ENCODE results near the gene ZBED6.
"Not testable (repeated sequence)": the region's sequence is repeated elsewhere in the genome, so short reads cannot be mapped to it uniquely, and the experiment has no call there.

Gene ZBED6

GRCh38 chr1:203778789-203779188 lies 16.6 kb upstream of the ZBED6 start:
- FAIRE-seq (no peak), DNase-seq (ENCODE audit: insufficient read length, low spot score) (no peak)

DNA sequence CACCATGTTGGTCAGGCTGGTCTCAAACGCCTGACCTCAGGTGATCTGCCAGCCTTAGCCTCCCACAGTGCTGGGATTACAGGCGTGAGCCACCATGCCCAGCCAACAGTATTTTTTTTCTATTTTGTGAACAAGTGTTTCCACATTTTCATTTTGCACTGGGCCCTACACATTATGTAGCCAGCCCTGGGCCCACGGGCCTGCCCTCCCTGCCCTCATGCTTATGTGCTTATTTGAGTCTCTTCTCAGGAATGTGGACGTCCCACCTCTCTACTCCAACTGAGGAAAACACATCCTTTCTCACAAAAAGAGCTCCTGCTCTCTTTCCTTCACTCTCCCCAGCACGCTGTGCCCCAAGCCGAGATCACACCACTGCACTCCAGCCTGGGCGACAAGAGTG lies 13.5 kb upstream of the ZBED6 start:
- DNase-seq (ENCODE audit: insufficient read length, low spot score) (no peak), FAIRE-seq (no peak)

DNA sequence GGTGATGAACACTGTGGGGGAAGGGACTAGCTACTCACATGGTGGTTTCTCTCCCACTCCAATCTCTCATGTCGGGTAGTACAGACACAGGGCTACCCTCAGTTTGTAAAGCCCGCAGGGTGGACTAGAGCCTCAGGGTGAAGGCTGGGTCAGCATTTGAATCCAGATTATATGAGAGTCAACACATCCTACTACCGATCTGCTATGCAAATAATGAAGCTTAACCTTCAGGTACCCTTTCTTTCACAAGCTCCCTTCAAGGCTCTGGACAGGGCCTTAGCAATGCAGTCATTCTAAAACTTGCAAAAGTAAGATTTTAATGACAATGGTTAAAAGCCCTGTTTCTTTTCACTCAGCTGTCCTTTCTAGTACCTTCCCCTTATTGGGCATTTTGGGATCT lies 5.5 kb upstream of the ZBED6 start:
- FAIRE-seq (no peak), DNase-seq (ENCODE audit: insufficient read length, low spot score) (no peak)

DNA sequence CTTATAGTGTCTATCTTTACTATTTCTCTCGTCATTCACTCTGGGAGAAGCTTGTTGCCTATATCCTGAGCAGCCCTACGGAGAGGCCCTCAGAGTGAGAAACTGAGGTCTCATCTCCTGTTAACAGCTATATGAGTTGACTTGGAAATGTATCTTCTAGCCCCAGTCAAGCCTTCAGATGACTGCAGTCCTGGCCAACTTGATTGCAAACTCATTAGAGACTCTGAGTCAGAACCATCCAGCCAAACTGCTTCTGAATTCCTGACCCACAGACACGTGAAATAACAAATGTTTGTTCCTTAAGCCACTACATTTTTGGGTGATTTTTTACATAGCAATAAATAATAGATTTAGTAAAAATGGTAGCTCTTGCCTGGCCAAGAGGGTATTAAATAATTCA lies 3.9 kb upstream of the ZBED6 start:
- FAIRE-seq, result no peak
- no peak for DNase-seq (ENCODE audit: insufficient read length, low spot score)

DNA sequence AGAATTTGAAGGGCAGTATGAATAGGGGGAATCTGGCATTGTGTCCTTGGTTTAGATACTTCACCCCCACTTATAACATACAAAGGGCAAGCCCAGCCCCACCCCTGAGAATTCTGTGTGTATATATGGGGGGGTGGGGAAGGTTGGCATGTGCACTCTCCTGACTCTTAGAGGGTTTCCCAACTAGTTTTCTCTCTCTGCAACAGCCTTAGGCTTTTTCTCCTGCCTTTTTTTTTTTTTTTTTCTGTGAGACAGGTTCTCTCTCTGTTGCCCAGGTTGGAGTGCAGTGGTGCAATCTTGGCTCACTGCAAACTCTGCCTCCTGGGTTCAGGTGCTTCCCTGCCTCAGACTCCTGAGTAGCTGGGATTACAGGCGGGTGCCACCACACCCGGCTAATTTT lies 2.9 kb upstream of the ZBED6 start:
- no peak for DNase-seq (ENCODE audit: insufficient read length, low spot score)
- no peak for FAIRE-seq

DNA sequence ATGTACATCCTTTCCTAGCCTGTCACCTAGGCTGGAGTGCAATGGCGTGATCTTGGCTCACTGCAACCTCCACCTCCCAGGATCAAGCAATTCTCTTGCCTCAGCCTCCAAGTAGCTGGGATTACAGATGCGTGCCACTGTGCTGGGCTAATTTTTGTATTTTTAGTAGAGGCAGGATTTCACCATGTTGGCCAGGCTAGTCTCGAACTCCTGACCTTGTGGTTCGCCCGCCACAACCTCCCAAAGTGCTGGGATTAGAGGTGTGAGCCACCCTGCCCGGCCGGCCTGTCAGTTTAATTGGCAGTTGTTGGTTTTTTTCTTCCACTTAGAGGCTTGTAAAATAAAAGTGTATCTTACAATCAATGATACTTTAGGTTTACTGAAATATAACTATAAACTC lies 1.9 kb upstream of the ZBED6 start:
- DNase-seq (ENCODE audit: insufficient read length, low spot score); FAIRE-seq: not testable (repeated sequence)

DNA sequence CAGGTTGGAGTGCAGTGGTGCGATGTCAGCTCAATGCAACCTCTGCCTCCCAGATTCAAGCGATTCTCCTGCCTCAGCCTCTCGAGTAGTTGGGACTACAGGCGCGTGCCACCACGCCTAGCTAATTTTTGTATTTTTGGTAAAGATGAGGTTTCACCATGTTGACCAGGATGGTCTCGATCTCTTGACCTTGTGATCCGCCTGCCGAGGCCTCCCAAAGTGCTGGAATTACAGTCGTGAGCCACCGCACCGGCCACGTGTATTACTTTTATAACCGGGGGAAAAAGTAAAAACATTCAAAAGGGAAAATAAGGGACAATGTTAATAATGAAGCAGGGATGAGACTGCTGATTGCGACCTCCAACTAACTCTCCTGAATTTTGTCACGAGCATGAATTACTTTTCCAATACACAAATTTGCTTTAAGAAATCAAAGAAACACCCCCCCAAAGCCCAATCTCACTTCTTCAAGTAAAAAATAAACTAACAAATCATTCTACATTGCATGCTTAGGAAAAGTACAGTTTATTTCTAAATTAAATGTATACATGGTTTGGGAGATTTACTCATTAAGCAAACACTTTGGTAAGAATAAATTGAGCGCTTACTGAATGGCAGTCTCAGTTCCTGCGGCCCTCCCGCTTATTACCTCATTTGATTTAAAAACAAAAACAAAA lies 521 bp upstream of the ZBED6 start:
- DNase-seq (ENCODE audit: insufficient read length, low spot score) (no peak), FAIRE-seq (no peak)

GRCh38 chr1:203796236-203796605 lies 798 bp downstream of the ZBED6 start:
- DNase-seq (ENCODE audit: insufficient read length, low spot score), result no peak
- no peak for FAIRE-seq

DNA sequence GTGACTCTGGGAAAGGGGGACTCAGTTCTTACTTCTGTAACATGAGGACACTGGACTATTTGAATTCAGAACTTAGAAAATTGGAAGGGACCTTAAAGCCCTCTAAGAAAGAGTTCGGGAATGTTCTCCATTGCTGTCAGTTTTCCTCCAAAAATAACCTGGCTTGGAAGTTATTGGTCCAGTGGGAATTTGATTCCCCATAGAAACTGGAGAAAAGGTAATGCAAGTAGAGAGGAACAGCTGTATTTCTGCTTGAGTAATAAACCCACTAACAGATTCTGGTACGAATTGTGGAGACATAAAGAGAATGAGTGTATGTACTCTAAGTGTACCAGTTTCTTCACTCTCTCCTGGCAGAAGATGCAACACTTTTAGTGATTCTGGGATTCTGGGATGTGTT lies 1.8 kb downstream of the ZBED6 start:
- FAIRE-seq (no peak), DNase-seq (ENCODE audit: insufficient read length, low spot score) (no peak)

- FAIRE-seq (no peak), DNase-seq (ENCODE audit: insufficient read length, low spot score) (no peak)
Observed at GRCh38 chr1:203797948-203798655, 2.7 kb downstream of the ZBED6 start.

DNA sequence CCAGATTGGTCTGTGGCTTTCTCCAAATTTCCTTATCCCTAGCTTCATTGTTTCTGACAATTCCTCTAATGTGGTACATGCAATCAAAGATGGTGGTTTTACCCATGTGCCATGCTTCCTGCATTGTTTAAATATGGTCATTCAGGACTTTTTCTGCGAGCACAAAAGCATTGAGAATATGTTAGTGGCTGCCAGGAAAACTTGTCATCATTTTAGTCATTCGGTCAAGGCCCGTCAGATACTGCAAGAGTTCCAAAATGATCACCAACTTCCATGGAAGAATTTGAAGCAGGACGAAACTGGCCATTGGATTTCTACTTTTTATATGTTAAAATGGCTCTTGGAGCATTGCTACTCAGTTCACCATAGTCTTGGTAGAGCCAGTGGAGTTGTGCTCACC lies 3.7 kb downstream of the ZBED6 start:
- DNase-seq (ENCODE audit: insufficient read length, low spot score), result no peak
- FAIRE-seq, result no peak

DNA sequence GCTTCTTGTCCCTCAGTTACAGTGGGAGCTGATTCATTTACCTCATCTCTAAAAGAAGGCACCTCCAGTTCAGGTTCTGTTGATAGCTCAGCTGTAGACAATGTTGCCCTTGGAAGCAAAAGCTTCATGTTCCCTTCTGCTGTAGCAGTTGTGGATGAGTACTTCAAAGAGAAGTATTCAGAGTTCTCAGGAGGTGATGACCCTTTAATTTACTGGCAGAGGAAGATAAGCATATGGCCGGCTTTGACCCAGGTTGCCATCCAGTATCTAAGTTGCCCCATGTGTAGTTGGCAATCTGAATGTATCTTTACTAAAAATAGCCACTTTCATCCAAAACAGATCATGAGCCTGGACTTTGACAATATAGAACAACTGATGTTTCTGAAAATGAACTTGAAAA lies 4.5 kb downstream of the ZBED6 start:
- DNase-seq (ENCODE audit: insufficient read length, low spot score) (no peak), FAIRE-seq (no peak)

DNA sequence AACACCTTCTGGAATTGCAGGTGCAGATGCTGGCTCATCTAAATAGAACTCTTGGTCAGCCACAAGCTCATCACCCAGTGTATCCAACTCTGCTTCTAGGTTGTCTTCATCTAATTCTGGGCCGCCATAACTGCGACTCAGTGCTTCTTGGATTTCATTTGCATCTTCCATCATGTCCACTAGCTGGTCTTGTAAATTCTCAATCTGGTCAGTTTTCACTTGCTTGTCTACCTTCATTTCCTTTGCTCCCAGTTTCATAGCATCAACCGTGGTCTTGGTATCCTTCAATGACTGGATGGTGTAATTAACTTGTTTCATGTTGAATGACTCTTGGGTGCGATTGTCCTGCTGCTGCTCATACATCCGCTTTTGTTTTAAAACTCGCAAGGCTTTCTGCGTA lies 10.3 kb downstream of the ZBED6 start:
- no peak for FAIRE-seq
- DNase-seq (ENCODE audit: insufficient read length, low spot score), result no peak

GRCh38 chr1:203807196-203807595 lies 11.8 kb downstream of the ZBED6 start:
- no peak for FAIRE-seq
- no peak for DNase-seq (ENCODE audit: insufficient read length, low spot score)

- no peak for DNase-seq (ENCODE audit: insufficient read length, low spot score)
- FAIRE-seq, result no peak
Observed at GRCh38 chr1:203813581-203814341, 18.3 kb downstream of the ZBED6 start.

DNA sequence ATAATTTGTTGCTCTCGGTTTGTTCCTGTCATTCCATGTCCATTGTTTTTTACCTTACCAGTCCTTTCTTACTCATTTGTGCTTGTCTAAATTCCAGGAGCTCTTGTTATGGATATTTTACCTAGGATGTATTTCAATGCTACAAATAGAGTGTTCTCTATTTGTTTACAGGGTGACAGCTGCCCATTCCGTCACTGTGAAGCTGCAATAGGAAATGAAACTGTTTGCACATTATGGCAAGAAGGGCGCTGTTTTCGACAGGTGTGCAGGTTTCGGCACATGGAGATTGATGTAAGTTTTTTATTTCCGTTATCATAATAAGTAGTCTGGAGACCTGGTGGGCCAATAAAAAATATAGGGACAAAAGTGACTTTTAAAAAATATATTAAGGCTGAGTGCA lies 23.0 kb downstream of the ZBED6 start:
- DNase-seq (ENCODE audit: insufficient read length, low spot score) (no peak), FAIRE-seq (no peak)

GRCh38 chr1:203823306-203823705 lies 27.9 kb downstream of the ZBED6 start:
- FAIRE-seq (no peak), DNase-seq (ENCODE audit: insufficient read length, low spot score) (no peak)

DNA sequence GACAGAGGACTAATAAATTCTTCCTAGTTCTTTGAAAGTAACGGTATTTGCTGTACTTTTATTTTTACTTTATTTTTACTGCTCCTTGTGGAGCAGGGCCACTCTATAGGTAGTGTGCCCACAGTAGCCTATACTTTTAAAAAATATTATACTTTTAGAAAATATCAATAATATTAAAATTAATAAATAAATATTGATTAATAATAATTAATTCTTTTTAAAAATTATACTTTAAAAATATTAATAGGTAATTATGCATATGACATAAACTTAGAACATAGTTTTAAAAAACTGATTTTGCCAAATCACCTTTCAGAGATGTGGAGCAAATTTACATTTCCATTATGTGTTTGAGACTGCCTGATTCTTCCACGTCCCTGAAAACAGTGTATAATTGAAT lies 30.8 kb downstream of the ZBED6 start:
- DNase-seq (ENCODE audit: insufficient read length, low spot score) (no peak), FAIRE-seq (no peak)

GRCh38 chr1:203828002-203828401 lies 32.6 kb downstream of the ZBED6 start:
- DNase-seq (ENCODE audit: insufficient read length, low spot score), result no peak
- no peak for FAIRE-seq

- FAIRE-seq (no peak), DNase-seq (ENCODE audit: insufficient read length, low spot score) (no peak)
Observed at GRCh38 chr1:203828503-203828902, 33.1 kb downstream of the ZBED6 start.

GRCh38 chr1:203829247-203829646 lies 33.8 kb downstream of the ZBED6 start:
- FAIRE-seq; DNase-seq (ENCODE audit: insufficient read length, low spot score): not testable (repeated sequence)

DNA sequence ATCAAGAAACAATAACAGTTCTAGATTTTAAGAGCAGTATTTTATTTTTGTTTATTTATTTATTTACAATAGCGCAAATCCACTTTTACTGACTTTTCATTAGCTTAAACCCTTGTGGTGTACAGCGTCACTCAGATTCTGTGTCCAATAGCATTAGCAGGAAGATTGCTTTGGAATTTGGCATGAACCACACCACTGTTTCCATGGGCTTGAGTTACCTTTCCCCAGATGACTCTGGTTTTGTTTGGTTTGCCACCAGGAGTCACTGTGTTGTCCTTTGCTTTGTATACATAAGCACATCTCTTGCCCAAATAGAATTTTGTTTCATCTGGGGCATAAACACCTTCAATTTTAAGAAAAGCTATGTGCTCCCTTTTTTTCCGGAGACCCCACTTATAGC lies 40.1 kb downstream of the ZBED6 start:
- FAIRE-seq (no peak), DNase-seq (ENCODE audit: insufficient read length, low spot score) (no peak)
